NCI-H82 (cell line): ENCODE data around the gene EFCAB10.

Experiments
- DNase-seq: peaks from one replicate; lab custom pipeline; 2025; lab: John Stamatoyannopoulos, UW

EFCAB10 gene, protein sequence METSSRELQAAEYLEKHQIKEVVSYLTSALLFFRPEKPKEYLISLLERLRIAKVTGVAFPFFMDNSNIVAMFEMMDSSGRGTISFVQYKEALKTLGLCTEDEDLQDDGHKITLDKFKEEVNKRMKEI

DNA sequence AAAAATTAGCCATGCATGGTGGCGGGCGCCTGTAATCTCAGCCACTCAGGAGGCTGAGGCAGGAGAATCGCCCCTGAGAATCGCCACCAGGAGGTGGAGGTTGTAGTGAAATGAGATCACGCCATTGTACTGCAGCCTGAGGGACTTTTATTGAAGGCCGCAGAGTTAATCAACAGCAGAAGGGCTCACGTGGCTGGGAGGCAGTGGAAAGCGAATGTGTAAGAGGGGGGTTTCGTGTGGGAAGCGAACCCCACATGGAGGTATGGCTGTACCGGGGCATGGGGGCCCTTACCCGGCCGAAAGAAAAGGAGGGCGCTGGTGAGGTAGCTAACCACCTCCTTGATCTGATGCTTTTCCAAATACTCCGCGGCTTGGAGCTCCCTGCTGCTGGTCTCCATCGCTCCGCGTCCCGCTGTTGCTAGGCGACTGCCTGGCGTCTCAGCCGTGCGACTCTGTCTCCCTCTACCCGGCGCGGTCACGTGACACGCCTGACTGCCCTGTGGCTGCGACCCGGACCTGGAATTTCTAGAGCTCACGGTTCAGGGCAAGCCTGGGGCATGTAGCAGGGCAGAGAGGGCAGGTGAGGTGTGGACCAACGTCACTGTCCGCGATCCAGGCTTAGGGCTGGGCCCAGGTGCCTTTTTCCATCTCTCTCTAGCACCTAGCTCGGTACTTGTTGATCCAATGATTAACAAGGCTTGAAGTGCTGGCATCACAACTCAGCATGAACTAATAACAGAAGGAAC, at the start of gene EFCAB10:
TSS of gene EFCAB10 (minus strand) at position 428 of the 746 bp plus-strand sequence. CDS start at position 398, 30 bp downstream.
- peak; percentile 58 for DNase-seq

DNA sequence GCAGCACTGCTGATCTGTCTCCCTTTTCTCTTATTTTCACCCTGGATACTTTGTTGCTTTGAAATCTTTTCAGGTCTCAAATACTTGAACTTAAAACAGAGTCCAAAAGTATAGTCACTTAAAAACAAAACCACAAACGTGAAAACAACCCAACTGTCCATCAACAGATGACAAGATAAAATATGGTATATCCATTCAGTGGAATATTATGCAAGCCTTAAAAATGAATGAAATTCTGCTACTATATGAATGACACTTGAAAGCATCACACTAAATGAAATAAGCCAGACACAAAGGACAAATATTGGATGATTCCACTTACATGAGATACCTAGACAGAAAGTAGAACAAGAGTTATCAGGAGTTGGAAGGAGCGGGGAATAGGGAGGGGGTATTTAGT, 44.7 kb upstream of the EFCAB10 start:
- DNase-seq = no peak

DNA sequence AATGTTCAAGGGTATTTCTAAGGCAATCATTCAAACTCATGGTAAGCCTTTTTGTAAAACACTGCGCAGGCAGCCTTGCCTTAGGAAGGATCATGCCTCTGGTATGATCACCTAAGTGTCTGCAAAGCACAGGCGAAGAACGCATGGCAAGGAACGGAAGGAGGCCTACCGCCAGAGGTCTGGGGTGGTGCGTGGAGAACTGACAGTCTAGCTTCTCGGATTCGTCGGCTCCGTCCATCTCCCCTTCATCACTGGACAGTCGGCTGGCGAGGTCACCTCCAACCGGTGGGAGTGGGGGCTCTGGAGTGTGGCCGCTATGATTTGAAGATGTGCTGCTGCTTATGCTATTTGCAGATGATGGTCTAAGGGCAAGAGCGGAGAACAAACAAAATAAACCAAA, 42.6 kb upstream of the EFCAB10 start:
- DNase-seq = no peak

DNA sequence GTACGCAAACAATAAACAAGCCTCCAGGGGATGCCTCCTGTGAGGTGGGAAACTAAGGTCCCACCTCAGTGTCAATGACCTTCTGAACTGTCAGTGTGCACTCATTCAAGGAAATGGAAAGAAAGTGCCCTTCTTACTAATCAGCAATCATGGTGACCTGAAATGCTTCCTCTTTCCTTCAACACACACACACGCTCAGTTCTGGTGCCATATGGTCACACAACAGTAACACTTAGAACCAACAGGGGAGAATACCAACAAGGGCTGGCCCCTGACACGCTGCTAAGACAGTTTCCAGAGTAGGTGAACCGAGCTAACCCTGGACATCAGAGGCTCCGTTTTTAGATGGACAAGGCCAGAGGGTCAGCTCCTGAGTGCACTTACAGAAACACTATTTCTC, 42.1 kb upstream of the EFCAB10 start:
- no peak for DNase-seq

DNA sequence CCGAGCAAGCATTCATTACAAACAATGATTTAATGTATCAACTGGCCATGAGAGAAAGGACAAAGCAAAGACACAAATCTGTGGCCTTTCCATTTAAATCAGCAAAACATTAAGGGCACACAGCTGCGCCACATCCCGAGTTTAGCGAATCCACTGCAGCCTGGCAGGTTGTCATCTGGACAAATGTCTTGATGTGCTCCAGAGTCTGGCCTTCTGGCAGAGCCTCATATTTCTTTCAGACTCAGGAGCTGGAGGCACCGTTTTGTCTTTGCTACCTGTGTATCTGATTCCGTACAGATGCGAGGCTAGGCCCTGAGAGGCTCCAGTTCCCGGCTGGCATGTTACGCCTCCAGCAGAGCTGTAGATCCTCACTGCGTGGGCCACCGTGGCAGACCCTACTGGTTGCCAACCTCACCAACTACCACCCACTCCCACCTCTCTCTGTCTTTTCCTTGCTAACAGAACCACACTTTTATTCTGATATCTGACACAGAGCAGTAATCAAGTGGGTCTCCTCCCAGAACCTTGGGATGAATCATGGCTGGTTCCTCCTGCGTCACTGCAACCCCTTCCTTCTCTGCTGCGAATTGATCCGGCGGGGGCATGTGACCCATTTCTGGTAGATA, 40.9 kb upstream of the EFCAB10 start:
- no peak for DNase-seq

DNA sequence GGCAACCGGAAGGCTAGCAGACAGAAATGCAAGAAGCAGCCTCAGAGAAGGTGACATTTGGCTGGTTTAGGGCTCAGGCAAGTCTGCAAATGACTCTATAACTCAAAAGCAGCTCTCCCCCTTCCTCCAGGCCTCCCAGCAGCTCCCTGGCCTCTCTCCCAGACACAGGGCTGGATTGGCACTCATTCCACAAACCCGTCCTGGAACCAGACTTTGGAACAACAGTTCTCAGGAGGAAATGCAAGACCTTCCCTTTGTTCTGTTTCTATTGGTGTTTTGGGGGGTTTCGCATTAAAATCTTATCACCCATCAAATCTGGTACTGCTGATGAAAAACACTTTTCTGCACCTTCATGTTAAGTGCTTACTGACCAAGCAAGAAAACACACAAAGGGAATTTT, 40.3 kb upstream of the EFCAB10 start:
- DNase-seq = no peak

DNA sequence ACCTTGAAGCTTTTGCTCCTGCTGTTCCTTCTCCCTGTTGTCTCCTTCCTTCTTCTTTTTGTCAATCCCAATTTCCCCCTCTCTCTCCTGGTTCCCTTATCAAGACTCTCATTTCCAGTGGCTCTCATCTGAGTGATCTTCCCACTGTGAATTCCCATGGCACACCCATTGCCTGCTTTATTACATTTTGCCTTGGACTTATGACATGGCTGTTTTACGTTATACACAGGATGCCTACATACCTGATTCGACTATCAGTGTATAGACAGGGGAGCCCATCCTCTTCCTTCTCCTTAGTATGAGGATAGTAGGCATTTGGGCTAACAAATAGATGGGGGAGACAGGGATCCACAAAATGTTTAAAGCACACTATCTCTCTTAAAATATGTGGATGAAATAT, 39.9 kb upstream of the EFCAB10 start:
- no peak for DNase-seq

DNA sequence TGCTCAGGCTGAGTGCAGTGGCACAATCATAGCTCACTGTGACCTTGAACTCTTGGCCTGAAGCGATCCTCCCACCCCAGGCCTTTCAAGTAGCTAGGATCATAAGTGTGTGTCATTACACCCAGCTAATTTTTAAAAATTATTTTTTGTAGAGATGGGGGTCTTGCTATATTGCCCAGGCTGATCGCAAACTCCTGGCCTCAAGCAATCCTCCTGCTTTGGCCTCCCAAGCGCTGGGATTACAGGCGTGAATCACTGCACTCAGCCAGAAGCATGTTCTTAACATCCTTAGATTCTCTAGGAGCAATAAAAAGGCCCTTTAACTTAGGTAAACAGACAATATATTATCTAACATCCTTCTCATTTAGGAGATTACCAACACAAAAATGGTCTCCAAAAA, 38.3 kb upstream of the EFCAB10 start:
- DNase-seq = no peak

DNA sequence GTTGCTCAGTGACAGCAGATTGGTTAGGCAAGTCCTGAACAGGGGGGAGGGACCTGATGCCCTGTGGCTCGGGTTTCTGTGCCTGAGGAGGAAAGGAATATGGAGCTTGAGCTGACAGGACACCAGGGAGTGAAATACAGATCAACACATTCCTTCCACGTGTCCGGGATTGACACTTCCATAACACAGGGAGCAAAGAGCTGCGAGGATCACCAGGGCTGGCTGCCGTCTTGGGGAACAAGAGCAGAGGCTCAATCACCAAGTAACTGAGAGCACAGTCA, 36.7 kb upstream of the EFCAB10 start:
- DNase-seq = no peak

DNA sequence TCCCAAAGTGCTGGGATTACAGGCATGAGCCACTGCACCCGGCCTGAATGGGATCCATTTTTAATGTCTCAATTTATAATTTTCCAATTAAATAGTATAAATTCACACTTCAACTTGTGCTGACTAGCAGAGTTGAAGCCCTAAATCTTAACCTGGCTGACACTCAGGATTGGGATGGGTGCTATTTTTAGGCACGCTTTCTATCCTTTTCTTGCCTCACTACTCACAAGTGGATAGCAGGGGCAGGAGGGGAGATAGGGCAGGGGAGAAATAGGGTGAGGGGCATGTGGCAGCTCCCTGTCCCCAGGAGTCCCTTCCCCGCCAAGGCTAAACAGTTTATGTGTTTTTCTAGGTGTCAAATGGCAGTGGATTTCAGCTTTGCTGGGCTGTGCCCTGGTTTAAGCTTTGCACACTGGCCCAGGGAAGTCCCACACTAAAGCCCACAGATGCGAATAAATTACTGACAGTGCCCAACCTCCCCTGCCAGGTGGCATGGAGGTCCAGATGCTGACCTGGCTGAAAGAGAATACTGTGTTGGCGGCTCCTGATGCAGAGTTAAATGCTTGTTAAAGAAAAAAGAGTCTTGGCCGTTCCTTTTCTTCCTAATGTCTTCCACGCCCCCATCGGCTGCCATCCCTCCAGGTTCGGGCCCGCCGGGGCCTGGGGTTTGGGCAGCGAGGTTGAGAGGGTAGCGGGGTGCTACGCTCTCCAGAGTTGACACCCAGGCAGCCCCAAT, 36.2 kb upstream of the EFCAB10 start:
- DNase-seq = no peak

DNA sequence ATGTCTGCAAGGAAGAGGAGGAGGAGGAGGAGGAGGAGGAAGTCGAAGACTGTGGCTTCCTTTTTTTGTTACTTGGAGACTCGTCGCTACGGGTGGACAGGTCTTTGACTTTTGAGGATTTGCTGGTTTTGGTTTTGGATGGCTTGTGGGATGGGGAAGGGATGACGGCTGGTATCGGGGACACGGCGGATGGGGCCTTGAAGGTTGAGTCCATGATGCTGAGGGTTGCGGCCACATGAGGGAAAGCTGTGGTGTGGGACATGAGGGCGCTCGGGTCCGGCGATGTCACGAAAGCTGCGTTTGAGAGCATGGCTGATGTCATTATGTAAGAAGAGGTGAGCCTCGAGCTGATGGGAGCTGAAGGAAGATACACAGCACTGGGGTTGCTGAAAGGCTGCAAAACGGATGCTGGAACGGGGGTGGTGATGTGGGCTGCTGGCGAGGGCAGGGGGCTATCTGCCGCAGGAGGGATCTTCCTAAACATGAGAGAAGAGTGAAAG, 33.1 kb upstream of the EFCAB10 start:
- no peak for DNase-seq

DNA sequence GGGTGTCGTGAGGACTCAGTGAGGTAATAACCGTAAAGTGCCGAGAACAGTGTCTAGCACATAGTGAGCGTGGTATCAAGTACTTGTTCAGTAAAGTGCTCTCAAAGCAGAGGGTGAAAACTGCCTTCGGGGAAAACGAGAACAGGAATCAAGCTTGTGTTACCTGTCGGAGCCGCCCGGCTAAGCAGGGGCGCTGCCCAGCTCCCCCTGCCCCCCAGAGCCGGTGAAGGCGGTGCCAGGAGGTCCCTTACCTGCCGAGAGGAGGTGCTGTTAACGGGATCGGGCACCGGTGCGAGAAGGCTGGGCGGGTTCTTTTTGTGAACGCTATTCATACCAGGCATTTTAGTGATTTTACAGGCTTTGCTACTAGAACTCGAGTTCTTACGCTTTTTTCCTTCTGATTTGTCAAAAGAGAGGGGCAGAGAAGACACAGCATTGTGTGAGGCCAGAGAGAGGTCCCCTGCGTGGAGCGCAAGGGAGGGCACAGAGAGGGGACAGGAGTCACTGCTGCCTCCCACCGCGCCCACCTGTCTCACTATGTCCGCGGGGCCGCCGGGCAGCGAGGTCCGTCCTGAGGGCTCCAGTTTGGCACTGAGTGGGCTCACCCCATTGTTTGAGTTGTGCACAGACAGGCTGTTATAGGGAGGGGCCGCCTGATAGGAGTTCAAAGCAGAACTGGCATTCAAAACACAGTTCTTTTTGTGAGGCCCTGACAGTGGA, 32.5 kb upstream of the EFCAB10 start:
- DNase-seq = no peak

DNA sequence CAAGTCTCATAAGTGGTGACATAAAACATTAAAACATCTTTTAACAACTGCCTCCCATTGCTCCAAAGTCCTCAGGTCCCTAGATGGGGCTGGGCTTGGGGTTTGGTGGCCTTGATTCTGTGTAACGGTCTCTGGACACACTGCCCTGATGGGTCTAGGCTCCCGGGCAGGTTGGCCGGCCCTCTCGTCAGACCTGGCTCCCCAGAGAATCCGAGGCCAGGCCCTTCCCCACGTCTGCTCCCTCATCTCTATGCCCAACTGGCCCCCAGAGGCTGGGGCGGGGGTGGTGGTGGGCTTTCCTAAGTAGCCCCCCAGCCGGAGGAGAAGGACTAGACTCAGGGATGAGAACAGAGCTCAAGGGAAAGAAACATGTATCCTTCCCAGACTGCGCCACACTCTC, 31.5 kb upstream of the EFCAB10 start:
- no peak for DNase-seq

DNA sequence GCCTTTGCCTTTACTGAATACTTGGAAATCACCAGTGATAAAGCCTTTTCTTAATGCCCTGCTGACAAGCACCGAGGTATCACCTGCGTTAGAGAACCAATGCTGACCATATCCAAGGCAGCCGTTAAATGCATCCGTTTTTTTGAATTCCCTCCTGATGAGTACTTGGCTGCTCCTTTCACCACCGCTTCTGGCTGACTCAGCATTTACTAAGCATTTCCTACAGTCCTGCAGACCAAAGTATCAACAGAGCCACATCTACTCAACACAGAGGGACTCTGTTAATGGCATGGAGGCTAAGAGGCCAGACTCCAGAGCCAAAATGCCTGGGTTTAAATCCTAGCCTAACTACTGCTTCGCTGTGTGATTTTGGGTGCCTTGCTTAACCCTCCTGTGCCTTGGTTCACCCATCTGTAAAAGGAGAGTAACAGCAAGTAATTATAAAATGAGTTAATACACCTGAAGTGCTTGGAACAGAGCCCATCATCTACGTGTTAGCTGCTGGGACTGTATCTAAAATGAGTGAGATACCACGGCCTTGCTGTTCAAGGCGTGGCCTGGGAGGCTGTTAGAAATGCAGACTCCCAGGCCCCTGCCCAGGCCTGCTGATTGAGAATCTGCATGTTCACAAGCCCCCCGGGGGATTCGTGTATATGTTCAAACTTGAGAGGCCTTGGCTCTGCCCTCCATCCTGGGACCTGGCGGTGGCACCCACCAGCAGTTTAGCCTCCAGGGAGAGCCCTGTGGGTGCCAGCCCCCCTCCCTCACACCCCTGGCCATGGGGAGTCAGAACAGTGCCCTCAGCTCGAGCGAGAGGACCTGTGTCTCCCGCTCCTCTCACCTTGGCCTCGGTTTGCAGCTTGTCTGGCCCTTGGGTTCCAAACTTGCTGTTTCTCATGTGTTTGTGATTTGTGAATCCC, 30.8 kb upstream of the EFCAB10 start:
- DNase-seq = no peak

DNA sequence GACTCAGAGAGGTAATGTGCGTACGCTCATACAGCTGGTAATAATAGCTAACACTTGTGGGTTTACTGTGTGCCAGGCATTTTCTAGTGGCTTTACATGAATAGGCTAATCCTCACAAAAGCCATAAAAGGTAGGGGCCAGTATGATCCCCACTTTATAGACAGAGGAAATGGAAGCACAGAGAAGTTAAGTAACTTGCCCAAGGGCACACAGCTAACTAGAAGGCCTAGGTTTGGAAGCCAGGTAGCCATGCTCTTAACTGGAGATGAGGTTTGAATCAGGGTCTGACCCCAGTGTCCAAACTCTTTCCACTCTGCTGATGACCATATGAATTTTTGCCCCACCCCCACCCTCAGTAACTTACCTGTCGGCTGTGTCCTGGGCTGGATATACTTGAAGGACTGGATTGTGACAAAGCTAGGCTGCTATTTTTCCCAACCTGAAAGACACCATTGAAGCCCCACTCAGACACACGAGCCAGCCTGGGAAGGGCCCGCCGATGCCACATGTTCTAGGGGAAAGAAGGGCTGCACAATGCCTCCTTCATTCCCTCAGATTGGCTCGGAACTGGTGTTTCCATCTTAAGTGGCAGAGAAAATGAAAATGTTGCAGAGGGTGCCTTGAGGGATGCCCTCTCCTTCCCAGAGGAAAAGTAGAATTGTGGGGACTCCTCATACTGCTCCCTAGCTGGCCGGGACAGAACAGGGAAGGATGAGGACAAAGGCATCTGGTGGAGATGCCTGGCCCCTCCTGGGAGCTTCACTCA, 29.1 kb upstream of the EFCAB10 start:
- no peak for DNase-seq

DNA sequence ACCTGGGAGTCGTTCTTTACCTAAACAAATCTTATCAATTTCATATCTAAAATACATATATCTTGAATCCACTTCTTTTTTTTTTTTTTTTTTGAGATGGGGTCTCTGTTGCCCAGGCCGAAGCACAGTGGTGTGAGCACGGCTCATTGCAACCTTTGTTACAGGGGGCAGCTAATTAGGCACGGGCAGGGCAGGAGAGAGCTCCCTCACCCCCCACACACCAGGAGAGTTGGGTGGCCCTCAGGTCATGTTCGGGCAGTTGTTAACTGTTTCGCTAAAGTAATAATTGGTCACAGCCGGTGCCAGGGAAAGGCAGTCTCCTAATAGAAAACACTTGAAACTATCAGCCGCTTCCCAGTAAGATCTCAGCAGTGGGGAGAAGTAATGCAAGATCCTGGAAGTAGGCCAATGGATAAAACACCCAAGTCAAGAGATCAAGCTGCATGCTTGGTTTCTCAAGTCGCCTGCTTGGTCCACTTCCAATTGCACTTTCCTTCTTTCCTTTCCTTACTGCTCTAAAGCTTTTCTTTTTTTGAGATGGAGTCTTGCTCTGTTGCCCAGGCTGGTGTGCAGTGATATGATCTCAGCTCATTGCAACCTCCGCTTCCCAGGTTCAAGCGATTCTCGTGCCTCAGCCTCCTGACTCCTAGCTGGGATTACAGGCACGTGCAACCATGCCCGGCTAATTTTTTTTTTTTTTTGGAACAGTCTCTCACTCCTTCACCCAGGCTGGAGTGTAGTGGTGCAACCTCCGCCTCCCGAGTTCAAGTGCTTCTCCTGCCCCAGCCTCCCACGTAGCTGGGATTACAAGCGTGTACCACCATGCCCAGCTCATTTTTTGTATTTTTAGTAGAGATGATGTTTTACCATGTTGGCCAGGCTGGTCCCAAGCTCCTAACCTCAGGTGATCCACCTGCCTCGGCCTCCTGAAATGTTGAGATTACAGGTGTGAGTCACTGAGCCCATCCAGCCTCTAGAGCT, 21.3 kb upstream of the EFCAB10 start:
- no peak for DNase-seq

DNA sequence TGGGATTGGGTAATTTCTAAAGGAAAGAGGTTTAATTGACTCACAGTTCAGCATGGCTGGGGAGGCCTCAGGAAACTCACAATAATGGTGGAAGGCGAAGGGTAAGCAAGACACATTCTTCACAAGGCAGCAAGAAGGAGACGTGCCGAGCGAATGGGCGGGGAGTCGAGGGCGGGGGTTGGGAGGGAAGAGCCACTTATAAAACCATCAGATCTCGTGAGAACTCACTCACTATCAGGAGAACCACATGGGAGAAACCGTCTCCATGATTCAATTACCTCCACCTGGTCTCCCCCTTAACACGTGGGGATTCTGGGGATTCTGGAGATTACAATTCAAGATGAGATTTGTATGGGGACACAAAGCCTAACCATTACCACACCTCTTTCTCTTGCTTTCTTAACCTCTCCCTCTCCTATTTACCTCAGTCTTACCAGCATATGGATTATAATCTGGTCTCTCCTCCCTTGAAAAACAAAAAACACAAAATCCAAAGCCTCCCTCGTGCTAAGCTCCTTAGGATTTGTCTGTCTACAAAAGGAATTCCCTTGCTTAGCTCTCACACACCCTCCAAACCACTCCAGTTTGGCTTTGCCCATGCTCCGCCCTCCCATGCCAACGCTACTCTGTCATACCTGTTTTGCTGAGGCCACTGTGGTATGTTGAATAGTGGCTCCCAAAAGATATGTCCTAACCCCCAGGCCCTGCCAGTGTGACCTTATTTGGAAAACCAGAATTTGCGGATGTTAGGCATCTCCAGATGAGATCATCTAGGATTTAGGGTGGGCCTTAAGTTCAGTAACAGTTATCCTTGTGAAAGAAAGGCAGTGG, 19.6 kb upstream of the EFCAB10 start:
- DNase-seq = peak; percentile 94

DNA sequence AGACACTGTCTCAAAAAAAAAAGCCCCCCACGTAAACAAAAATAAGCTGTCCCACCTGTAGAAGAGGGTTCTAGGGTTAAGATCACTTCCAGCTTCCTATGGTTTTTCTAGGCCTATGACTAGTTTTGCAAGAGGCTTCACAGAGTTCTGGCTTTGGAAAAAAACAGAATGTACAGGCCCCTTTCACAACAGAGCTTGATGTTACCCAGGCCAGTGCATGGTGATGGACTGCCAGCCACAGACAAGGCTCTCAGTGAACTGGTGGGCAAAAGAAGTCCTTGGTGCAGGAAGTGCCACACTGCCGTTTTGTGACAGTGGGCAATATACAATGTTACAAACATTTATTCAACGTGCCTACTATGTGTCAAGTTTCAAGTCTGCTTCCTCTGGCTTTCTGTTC, 18.3 kb upstream of the EFCAB10 start:
- no peak for DNase-seq
